ENCODE measurements around the gene TLR8.

Gene TLR8

DNA sequence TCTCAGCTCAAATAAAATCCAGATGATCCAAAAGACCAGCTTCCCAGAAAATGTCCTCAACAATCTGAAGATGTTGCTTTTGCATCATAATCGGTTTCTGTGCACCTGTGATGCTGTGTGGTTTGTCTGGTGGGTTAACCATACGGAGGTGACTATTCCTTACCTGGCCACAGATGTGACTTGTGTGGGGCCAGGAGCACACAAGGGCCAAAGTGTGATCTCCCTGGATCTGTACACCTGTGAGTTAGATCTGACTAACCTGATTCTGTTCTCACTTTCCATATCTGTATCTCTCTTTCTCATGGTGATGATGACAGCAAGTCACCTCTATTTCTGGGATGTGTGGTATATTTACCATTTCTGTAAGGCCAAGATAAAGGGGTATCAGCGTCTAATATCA is 18.7 kb upstream of the TLR8 start:
- Histone ChIP-seq H3K27ac (no peak overlapping the region), H3K36me3 (ENCODE audit: control insufficient read depth, insufficient read depth, low read length) (no peaks in the 10 kb centered on the region), H2AFZ (no peak overlapping the region), H3K9me3 (ENCODE audit: control insufficient read depth, low read length) (no peaks in the 10 kb centered on the region), H3K4me3 (ENCODE audit: low read depth, low read length) (no peak overlapping the region), H3K4me2 (ENCODE audit: low read length) (no peak overlapping the region), H3K4me1 (no peaks in the 10 kb centered on the region), H3K79me2 (no peaks in the 10 kb centered on the region), H3K27me3 (ENCODE audit: control insufficient read depth, insufficient read depth, low read length) (no peaks in the 10 kb centered on the region), H3K9ac (no peak overlapping the region)
- TF ChIP-seq, protein P1, sequence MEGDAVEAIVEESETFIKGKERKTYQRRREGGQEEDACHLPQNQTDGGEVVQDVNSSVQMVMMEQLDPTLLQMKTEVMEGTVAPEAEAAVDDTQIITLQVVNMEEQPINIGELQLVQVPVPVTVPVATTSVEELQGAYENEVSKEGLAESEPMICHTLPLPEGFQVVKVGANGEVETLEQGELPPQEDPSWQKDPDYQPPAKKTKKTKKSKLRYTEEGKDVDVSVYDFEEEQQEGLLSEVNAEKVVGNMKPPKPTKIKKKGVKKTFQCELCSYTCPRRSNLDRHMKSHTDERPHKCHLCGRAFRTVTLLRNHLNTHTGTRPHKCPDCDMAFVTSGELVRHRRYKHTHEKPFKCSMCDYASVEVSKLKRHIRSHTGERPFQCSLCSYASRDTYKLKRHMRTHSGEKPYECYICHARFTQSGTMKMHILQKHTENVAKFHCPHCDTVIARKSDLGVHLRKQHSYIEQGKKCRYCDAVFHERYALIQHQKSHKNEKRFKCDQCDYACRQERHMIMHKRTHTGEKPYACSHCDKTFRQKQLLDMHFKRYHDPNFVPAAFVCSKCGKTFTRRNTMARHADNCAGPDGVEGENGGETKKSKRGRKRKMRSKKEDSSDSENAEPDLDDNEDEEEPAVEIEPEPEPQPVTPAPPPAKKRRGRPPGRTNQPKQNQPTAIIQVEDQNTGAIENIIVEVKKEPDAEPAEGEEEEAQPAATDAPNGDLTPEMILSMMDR (IDR thresholded peaks at IDR 0.05) = no peak

DNA sequence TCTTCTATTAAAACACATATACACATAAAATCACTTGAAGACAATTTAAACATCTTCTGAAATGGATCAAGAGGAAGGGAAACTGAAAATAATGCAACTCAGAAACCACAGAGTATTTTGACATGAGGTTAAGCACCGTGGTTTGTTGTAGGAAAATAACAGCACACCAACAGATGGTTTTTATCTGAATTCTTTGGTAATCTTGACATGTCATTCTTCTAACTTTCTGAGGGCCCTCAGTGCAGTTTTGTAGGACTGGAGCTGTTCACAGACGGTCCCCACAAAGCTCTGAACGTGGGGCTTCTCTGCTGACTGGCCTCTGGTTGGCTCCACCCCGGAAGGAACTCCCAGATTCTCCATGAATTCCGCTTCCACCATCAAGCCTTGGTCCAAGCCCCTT is 16.0 kb upstream of the TLR8 start:
- no peak overlapping the region for H2AFZ ChIP-seq
- H3K27me3 ChIP-seq (ENCODE audit: control insufficient read depth, insufficient read depth, low read length) = no peaks in the 10 kb centered on the region
- H3K4me2 ChIP-seq (ENCODE audit: low read length) = no peak overlapping the region
- H3K4me1 ChIP-seq = no peaks in the 10 kb centered on the region
- no peak overlapping the region for H3K4me3 ChIP-seq (ENCODE audit: low read depth, low read length)
- H3K9ac ChIP-seq = no peak overlapping the region
- TF ChIP-seq, protein P1 (IDR thresholded peaks at IDR 0.05) = no peak
- H3K27ac ChIP-seq = no peak overlapping the region
- H3K36me3 ChIP-seq (ENCODE audit: control insufficient read depth, insufficient read depth, low read length) = no peaks in the 10 kb centered on the region
- no peaks in the 10 kb centered on the region for H3K79me2 ChIP-seq
- no peaks in the 10 kb centered on the region for H3K9me3 ChIP-seq (ENCODE audit: control insufficient read depth, low read length)

DNA sequence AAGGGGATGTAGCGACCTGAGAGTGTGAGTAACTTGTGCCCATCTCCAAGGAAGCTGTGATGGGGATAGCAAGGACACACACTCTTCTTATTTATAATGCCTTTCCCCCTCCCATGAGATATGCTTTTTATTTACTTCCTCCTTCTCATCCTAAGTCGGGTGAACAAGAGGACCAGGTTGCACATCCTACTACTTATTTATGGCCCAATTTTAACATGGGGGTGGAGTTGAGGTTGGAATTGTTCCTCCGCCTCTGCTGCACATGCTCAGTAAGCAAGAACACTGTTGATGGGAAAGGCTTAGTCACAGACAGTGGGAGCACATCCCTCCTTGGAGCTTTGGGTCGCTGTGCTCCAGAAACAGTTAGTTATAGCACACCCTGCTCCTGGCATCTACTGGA is 15.2 kb upstream of the TLR8 start:
- no peaks in the 10 kb centered on the region for H3K4me1 ChIP-seq
- TF ChIP-seq, protein P1 (IDR thresholded peaks at IDR 0.05) = no peak
- no peak overlapping the region for H3K27ac ChIP-seq
- no peak overlapping the region for H3K4me2 ChIP-seq (ENCODE audit: low read length)
- H2AFZ ChIP-seq = no peak overlapping the region
- H3K9ac ChIP-seq = no peak overlapping the region
- H3K4me3 ChIP-seq (ENCODE audit: low read depth, low read length) = no peak overlapping the region
- H3K79me2 ChIP-seq = no peaks in the 10 kb centered on the region
- no peaks in the 10 kb centered on the region for H3K36me3 ChIP-seq (ENCODE audit: control insufficient read depth, insufficient read depth, low read length)
- H3K27me3 ChIP-seq (ENCODE audit: control insufficient read depth, insufficient read depth, low read length) = no peaks in the 10 kb centered on the region
- H3K9me3 ChIP-seq (ENCODE audit: control insufficient read depth, low read length) = no peaks in the 10 kb centered on the region

DNA sequence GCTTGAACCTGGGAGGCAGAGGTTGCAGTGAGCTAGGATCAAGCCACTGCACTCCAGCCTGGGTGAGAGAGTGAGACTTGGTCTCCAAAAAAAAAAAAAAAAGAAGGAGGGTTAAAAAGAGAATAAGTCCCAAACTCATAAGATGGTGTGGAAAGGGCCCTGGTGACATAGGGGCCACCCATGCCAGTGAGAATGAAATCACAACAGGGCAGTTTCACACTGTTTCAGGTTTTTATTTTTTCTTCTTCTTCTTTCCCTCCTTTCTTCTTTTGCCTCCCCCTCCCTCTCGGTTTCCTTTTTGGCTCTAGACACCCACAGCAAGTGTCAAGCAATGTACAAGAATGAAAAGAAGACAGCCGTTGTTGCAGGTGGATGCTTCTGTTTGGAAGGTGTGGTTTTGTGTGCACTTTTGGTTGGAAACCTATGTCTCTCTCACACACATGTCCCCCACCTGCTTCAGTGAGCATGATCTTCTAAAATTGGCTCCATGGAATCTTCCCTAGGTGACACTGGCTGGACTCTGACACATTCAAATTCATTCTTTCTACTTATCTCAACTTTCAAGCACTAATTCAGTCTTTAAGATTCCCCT is 14.4 kb upstream of the TLR8 start:
- H3K79me2 ChIP-seq = no peaks in the 10 kb centered on the region
- H3K27ac ChIP-seq = no peak overlapping the region
- H3K4me2 ChIP-seq (ENCODE audit: low read length) = no peak overlapping the region
- no peak overlapping the region for H3K4me3 ChIP-seq (ENCODE audit: low read depth, low read length)
- TF ChIP-seq, protein P1 (IDR thresholded peaks at IDR 0.05) = no peak
- no peak overlapping the region for H2AFZ ChIP-seq
- H3K4me1 ChIP-seq = no peaks in the 10 kb centered on the region
- no peaks in the 10 kb centered on the region for H3K9me3 ChIP-seq (ENCODE audit: control insufficient read depth, low read length)
- no peaks in the 10 kb centered on the region for H3K36me3 ChIP-seq (ENCODE audit: control insufficient read depth, insufficient read depth, low read length)
- H3K9ac ChIP-seq = no peak overlapping the region
- H3K27me3 ChIP-seq (ENCODE audit: control insufficient read depth, insufficient read depth, low read length) = no peaks in the 10 kb centered on the region

DNA sequence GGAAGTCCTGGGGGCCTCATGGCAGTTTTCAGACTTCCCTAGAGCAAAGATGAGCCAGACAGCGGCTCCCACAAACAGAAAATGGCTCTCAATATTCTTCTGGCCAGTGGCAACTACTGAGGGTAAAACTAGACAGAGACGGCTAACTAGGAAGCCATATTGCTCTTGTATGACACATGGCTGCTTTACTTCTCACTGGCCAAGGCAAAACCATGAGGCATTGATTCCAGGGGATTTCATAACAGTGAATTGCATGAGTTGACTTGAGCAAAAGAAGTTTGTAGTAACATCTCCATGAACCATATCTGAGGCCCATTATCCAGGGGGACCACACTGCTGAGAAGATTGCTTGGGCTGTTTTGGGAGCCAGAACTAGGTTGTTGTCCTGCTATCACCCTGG is 13.7 kb upstream of the TLR8 start:
- Histone ChIP-seq H3K4me2 (ENCODE audit: low read length) (no peak overlapping the region), H2AFZ (no peak overlapping the region), H3K79me2 (no peaks in the 10 kb centered on the region), H3K9me3 (ENCODE audit: control insufficient read depth, low read length) (no peaks in the 10 kb centered on the region), H3K27me3 (ENCODE audit: control insufficient read depth, insufficient read depth, low read length) (no peaks in the 10 kb centered on the region), H3K4me3 (ENCODE audit: low read depth, low read length) (no peak overlapping the region), H3K9ac (no peak overlapping the region), H3K36me3 (ENCODE audit: control insufficient read depth, insufficient read depth, low read length) (no peaks in the 10 kb centered on the region), H3K4me1 (no peaks in the 10 kb centered on the region), H3K27ac (no peak overlapping the region)
- TF ChIP-seq, protein P1 (IDR thresholded peaks at IDR 0.05) = no peak

Data from parathyroid adenoma (tissue), 2 donors.